Skin of body (tissue), 2 donors: ENCODE measurements around the gene USPL1. TPM values are rescaled to one million over a fixed set of nuclear protein-coding genes. Genes with fewer than 3 reads are reported as not detected.

Experiments used
- DNase-seq: peaks from one replicate; lab custom pipeline; 2025; lab: John Stamatoyannopoulos, UW
- total RNA-seq: library from RNA; depleted of rRNA; stranded (reverse); fragments of >200 nt; gene quantifications from one replicate; pipeline ENCODE4 v1.2.3, GENCODE V29; 2014

The USPL1 gene
- total RNA-seq, 1 donor from 2014 or later, result 22.7 TPM

GRCh38 chr13:30656178-30656577, 38.5 kb downstream of the USPL1 start:
- DNase-seq, result no peak

GRCh38 chr13:30659980-30660379, 42.3 kb downstream of the USPL1 start:
- no peak for DNase-seq

- DNase-seq, result no peak
Measured at GRCh38 chr13:30660796-30661195, 43.1 kb downstream of the USPL1 start.

- no peak for DNase-seq
Measured at GRCh38 chr13:30664689-30665275, 47.1 kb downstream of the USPL1 start.

- DNase-seq, result no peak
Measured at GRCh38 chr13:30665638-30666037, 47.9 kb downstream of the USPL1 start.

- no peak for DNase-seq
Measured at GRCh38 chr13:30666113-30666512, 48.4 kb downstream of the USPL1 start.

- DNase-seq, result no peak
Measured at GRCh38 chr13:30667014-30667413, 49.3 kb downstream of the USPL1 start.

GRCh38 chr13:30668312-30668711, 50.6 kb downstream of the USPL1 start:
- no peak for DNase-seq

GRCh38 chr13:30671271-30671815, 53.6 kb downstream of the USPL1 start:
- DNase-seq, result no peak

- peak; percentile 58 for DNase-seq
Measured at GRCh38 chr13:30673669-30674521, 56.2 kb downstream of the USPL1 start.

GRCh38 chr13:30675717-30676116, 58.0 kb downstream of the USPL1 start:
- no peak for DNase-seq

- no peak for DNase-seq
Measured at GRCh38 chr13:30676672-30677071, 59.0 kb downstream of the USPL1 start.

GRCh38 chr13:30679483-30680330, 62.0 kb downstream of the USPL1 start:
- no peak for DNase-seq

- no peak for DNase-seq
Measured at GRCh38 chr13:30681843-30682242, 64.1 kb downstream of the USPL1 start.

GRCh38 chr13:30685320-30685859, 67.7 kb downstream of the USPL1 start:
- DNase-seq, result no peak

GRCh38 chr13:30685987-30686386, 68.3 kb downstream of the USPL1 start:
- DNase-seq, result no peak

- DNase-seq, result no peak
Measured at GRCh38 chr13:30687601-30688000, 69.9 kb downstream of the USPL1 start.

GRCh38 chr13:30689752-30690151, 72.0 kb downstream of the USPL1 start:
- DNase-seq, result no peak

GRCh38 chr13:30690282-30691188, 72.8 kb downstream of the USPL1 start:
- peak; percentile 96 for DNase-seq

- no peak for DNase-seq
Measured at GRCh38 chr13:30692113-30692512, 74.4 kb downstream of the USPL1 start.
